ENCODE results near the gene NPAS2.

Gene NPAS2

DNA sequence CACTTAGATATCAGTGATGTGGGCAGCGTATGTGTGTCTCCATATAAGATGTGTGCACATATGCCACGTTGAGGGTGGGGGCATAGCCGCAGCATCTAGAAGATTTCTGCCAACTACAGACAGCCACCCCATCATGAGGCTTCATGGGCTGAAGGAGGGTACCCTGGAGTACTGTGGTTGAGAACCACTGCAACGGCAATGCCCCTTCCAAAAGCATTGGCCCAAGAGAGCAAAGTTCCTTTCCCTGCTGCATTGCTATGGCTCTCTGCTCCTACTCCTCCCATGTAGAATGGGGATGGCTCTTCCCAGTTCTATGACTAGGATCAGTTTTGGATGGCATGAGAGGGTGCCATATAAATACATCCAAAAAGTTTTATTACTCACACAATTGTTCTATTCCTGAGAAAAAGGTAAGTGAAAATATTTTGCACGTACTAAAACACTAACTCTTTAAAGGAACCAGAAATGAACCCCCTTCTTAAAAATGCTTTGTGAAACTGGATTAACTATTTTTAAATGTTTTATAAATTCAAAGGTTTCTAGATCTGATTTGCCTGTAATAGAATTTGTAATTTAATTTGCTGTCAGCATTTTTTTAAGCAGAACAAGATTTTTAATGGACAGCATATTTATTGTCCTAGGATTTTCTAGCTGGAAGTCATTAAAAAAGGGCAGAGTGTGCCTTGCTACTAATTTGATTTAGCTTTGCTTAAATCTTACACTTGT, 177.7 kb downstream of the NPAS2 start:
- no peak for DNase-seq

DNA sequence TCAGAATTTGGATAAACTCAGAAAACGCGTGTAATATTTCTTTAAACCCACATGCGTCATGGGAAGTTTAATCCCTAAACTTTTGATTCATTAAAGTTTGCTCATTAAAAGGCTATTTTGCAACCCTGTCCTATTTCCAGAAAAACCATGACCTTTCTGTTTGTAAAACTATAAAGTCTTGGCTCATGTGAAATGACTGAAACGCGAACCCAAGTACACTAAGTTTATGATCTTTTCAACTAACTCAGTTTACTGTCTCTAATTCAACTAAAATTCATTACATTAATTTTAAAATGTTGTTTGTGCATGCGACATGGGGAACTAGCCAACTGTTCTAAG, 178.3 kb downstream of the NPAS2 start:
- DNase-seq = no peak

DNA sequence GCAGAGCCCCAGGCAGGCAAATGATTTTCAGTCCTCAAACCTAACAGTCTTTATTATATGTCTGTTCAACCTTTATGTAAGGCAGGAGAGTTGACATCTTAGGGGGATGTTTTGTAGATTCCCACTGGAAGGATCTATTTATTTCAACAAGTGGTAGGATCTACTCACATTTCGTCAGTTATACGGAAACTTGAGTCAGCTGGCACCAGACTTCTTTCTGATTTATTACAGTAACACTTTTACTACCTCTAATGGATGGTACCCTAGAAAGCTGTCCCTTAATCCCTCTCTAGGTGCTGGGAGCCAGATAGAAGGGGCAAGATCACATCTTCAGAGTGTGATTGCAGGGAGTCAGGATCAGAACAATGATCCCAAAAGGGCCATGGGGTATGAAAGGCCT, 180.1 kb downstream of the NPAS2 start:
- no peak for DNase-seq

DNA sequence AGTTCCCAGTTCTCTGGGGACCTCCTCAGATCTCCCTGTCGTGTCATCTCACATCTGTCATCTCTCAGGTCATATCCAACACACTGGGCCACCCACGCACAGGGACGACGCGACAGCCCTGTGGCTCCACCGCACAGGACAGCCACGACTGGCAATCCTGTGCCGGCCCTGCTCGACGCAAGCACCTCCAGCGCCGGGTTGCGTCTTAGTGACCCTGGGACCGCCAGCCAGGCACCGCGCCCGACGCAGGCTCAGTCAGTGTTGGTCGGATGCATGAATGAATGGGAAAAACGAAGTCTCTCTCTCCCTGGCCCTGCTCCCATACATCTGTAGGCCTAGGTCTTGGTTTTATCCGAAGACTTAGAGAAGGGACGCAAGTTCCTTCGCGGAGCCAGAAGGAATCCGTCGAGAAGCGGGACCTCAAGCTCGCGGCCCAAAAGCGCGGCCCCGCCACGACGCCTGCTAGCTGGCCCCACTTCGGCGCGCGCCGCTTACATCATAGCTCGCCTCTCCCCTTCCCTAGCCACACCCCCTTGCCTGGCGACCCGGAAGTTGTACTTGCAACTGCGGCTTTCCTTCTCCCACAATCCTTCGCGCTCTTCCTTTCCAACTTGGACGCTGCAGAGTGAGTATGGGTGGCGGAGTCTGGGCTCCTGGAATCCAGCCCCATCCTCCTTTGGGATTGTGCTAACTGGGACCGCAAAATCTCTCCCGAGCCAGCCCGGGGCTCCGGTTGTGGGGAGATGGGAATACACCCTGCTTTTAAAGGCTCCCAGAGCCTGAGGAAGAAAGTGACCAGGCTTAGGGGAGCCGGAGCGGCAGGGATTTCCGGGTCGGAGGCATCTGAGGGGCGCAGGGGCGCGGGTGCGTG, 182.0 kb downstream of the NPAS2 start, which contains the start of gene RPL31:
RPL31 (plus strand) TSS at position 599 of the 871 bp plus-strand sequence. CDS start 413 bp downstream, outside the sequence.
- peak; percentile 75 for DNase-seq

DNA sequence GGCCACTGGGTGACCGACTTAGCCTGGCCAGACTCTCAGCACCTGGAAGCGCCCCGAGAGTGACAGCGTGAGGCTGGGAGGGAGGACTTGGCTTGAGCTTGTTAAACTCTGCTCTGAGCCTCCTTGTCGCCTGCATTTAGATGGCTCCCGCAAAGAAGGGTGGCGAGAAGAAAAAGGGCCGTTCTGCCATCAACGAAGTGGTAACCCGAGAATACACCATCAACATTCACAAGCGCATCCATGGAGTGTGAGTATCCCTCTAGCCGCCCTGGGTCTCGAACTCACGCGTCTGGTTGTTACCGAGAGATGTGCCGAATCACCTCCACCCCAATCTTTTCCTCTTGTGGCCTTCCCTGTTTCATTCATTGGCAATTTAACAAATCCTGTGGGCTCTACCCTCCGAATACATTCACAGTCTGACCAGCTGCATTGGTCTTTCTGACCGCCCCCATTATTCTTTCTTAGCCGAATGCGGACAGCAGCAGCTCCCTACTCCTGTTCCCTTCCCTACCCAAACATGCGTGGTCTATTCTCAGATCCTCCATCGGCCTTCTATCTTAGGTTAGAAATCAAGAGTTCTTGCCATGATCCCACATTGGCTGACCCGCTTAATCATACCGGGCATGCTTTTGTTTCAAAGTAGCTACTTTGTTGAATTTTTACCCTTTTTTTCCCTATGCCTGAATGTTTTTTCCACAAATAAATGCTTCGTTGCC, 182.8 kb downstream of the NPAS2 start:
- DNase-seq = no peak

DNA sequence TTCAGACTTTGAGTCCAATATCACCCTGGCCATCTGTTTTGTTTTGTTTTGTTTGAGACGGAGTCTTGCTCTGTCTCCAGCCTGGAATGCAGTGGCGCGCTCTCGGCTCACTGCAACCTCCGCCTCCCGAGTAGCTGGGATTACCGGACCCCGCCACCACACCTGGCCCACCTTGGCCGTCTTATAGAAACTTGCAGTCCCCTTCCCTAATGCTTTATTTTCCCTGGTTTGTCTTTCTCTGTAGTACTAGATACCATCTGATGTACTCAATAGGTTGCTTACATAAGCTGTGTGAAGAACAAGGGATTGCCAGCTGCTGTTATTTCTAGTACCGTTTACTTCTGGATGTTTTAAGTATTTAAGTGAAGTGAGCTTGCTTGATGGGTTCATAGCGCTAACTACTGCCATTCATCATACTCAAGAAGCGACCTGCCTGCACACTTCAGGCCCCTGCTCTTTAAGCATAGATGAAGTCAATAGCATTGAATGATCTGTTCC, 183.4 kb downstream of the NPAS2 start:
- DNase-seq = no peak

DNA sequence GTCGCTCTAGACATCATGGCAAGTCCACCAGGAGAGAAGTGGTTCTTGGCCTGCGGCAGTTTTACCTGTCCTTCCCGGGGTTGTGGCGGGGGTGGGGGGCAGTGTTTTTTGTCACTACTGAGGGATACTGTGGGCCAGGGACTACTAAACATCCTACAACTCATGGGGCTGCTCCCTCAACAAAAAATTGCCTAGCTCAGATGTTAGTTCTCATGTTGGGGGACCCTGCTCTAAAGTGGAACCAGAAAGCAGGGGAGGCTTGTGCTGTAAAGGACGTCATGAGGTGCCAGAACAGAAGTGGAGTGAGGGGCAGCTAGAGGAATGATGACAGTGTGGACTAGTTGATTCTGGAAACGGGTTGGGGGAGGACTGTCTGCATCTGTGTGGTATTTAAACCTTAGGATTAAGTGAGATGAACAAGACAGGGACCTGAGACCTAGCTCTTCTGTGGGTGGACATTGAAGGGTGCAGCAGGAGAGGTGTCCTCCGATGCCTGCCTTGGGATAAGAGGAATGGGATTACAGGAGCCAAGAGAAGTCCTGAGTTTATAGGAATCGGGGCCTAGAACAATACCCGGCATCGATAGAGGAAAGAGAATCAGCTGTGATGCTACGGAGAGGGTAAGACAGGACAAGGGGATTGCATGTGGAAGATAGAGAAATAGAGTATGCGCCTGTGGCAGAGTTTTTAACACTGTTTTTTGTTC, 184.8 kb downstream of the NPAS2 start:
- DNase-seq = no peak

DNA sequence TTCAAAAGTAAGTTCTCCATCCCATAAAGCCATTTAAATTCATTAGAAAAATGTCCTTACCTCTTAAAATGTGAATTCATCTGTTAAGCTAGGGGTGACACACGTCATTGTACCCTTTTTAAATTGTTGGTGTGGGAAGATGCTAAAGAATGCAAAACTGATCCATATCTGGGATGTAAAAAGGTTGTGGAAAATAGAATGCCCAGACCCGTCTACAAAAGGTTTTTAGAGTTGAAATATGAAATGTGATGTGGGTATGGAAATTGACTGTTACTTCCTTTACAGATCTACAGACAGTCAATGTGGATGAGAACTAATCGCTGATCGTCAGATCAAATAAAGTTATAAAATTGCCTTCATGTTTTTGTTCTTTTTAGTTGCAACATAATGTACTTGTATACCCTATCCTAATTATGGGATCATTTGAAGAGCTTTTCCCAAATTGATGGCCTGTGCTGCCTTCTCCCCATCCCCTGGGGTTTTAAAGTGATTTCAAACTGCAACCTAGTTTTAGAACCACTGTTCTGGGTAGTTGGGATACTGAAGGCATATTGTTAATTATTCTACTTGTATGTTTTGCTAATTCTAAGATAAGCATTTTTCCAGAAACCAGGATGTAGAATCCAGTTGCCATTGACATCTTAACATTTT, 186.3 kb downstream of the NPAS2 start:
- no peak for DNase-seq

DNA sequence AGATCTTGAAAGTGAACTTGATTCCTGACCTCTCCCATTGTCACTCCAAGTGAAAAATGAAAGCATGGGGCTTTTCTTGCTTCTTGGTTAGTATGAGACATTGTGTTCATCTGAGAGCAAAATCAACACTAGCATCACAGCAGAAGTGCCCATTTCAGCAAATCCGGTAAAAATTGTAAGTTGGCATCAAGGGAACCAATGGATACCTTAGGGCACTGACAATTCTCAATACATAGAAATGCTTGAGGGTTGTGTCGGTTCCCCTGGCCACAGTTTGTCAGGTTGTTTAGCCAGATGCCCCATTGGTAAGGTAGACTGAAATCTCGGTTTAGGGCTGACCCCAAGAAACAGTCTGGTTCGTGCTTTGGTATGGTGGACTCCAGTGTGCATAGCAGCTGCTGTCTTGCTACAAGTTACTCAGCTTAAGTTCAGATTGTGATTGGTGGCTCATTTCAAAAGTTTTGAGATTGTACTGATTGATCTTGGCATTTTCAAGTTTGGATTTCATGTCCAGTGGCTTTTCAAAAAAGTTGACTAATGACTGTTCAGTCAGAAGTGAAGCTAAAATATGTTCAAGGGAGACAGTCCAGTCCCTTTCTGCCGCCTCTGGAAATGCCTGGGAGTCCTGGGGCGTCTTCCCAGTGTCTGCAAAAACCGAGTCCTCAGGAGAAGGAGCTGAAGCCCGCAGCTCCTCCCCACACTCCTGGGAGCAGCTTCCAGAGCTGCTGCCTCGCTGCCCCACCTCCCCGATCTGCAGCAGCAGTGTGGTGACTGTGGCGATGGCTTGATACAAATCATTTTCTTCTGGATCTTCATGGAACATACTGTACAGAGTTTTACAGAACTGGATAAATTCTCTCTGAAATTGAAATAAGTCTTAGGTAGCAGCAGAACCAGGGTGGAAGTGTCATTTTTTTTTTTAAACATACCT, 187.7 kb downstream of the NPAS2 start:
- no peak for DNase-seq

DNA sequence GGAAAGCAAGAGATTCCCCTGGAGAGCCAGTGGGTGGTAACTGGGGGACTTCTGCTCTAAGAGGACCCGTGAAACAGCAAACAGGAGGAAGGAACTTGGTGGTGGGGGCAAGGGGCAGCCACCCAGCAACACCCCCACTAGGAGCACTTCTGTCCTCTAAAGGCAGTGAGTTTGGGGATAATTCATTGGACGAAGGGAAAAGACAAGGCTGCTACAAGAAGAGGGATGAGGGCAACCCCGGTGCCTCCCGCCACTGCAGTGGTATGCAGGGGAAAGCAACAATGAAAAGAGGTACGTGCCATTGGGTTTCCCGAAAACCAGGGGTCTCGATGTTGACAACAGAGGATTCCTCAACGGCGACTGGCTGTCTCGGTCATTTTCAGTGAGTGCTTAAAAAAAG, 191.2 kb downstream of the NPAS2 start:
- DNase-seq = no peak

DNA sequence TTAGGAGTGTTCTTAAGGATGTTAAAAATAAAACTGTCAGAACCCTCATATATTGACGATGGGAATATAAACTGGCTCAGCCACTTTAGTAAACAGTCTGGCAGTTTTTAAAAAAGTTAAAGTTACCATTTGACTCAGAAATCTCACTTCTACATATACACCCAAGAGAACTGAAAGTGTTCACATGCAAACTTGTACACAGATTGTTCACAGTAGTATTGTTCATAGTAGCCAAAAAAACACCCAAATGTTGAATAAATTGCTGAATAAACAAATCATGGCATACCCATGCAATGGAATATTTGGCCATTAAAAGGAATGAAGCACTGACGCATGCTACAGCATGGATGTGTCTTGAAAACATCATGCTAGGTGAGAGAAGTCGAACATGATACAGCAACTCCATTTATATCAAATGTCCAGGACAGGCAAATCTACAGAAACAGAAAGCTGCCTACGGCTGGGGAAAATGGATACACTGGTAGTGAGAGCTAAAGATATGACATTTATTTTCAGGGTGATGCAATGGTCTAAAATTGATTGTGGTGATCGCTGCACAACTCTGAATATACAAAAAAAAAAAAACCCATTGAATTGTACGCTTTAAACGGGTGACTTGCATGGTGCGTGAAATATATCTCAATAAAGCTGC, 192.2 kb downstream of the NPAS2 start:
- DNase-seq = no peak

DNA sequence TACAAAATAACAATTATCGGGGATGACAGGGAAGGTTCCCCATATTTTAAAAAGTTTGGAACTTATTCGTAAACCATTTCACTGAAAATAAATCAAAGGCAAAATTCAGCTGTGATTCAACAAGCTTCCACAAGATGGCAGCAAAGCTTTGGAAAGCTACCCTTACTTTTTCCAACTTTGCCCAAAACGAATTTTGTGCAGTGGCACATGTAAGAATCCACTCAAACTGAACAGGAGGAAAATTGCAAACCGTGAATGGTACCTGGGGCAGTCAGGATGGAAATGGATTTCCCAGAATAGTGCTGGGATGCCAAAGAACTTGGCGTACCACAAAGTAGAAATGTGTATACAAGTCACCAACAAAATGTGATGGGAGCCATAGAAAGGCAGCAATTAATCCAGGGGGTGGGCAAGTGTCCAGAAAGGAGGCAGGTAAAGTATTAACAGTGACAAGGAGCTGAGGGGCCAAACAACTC, 192.8 kb downstream of the NPAS2 start:
- no peak for DNase-seq

DNA sequence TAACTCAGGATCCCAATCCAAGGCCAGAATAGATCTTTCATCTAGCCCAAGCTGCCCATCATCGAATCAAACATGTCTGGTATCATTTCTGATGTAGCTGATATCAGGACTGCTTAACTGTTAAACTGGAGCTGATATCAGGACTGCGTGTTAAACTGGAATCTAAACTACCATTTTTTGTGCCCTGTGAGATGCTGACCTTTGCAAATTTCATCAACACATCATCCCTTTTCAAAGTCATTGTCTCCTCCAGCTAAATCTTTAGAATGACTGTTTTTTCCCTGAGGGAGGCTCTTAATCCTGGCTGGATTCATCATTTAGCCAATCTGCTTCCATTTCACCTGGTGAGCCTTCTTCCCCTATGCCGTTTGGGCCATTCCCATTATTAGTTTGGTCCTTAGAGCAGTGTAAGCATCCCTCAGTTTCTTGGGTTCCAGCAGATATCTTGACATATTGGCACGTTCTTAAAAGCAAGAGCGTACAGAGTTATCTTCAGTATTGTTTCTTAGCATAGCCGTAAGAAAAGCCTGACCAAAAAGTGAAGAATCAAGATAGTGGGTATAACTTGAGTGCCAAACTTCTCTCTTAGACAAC, 194.4 kb downstream of the NPAS2 start:
- no peak for DNase-seq

DNA sequence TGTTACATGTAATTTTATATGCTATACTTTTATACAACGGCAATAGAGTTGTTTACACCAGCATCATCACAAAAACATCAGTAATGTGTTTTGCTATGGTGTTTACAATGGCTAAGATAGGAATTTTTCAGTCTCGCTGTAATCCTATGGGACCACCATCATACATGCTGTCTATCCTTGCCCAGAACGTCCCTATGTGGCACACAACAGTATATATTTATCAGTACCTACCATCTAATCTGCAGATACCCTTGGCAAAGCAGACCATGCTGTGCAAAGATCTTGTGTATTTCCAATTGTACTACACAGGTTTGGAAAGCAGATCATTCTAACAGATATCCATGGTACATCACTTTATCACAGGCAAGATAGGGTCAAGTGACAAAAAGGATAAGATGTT, 197.4 kb downstream of the NPAS2 start:
- no peak for DNase-seq

DNA sequence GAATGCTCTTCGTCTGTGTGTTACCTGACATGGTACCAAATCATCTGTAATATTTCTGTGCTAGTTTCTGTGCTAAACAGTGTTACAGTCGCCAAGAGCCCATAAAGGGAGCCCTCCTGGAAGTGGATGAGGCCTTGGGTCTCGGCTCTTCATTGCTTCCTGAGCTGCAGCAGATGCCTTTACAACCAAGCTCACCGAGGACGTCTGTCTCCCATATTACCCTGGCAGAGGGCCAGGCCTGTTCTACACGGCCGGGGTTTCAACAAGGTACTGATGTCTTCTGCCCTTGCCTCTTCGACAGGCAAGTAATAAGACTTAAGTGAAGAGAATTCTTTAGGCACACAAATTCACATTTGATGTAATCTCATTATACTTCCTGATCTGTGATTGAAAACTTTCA, 199.0 kb downstream of the NPAS2 start:
- no peak for DNase-seq

DNA sequence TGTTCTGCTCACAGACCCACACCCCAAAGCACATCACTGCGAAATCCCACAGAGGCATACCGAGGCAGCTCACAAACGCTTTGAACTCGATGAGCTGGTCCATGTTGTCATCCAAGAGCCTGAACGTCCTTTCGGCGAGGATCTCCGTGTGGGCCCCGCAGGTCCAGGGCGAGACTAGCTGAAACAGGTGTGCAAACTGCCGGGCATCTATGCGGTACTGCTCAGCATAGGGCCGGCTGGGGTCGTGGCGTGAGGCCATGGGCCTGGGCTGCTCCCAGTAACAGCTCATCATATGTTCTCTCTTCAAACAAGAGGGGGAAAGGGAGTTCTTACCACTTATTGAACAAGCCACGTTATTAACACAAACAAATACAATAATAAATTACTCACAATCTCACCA, 202.3 kb downstream of the NPAS2 start:
- no peak for DNase-seq

DNA sequence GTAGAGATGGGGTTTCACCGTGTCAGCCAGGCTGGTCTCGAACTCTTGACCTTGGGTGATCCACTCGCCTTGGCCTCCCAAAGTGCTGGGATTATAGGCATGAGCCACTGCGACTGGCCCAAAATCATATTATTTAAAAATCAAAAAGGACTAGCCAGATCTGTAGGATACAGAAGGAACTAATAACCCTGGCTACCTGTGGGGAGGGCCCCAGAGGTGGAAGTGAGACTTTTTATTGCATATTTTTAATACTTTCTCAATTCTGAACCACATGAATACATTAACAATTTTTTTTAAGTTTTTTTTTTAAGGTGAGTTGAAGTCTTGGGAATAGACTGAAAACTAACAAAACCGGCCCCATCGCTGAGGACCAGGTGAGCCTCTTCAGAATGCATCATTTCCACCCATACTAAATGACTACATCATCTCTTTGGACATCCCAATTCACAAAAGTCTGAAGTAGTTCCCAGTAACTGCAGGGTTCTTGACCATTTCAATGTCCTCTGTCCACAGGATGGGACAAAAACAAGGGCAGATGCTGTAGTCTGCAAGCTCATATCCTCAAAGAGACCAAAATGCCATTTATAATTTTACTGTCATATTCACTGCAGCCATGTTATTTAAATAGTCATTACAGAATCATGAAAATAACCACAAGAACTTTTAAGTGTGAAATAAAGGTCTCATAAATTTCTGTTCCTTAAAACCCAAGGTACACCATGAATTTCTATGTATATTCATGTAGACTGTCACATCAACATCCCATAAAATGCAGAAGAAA, 203.6 kb downstream of the NPAS2 start:
- no peak for DNase-seq

DNA sequence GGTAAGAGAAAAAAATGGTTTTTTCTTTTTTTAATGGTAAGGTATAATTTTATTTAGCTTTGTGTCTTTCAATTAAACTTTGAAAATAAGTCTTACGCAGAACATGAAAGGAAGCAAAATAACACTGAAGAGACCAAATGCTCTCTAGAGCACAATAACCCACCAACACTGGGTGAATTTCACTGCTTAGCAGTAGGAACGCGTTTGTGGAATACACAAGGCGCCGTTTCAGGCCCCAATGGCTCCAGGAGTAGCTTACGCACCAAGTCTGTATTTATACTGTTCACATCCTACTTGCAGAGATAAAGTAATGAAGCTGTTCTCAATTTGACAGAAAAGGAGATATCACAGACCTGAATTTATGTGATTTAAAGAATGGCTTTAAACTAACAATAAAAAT, 205.6 kb downstream of the NPAS2 start:
- DNase-seq = no peak

DNA sequence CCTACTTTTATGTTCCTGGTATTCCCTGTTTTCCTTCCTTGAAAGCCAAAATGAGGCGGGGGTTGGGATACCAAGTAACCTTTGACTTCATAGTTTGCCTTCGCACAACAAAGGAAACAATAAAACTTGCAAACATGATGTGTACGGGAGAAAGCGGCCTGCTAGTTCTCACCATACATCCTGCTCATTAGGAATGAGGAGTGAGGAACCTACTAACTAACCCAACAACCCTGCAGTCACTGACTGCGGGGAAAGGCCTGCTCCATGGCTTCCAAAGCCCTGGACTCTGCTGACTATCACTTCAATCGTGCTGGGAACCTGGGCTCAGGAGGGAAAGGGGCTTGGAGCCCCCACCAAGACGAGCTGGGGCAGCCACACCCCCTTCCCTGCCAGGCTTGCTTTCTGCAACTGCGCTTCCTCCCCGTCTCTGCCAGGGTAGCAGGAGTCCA, 206.3 kb downstream of the NPAS2 start:
- DNase-seq = no peak
